H9 (cell line): Measurements from ENCODE around the gene S1PR3. TPM values are rescaled to one million over a fixed set of nuclear protein-coding genes. Genes with fewer than 3 reads are reported as not detected.

Source experiments
- DNase-seq: peaks from one replicate; pipeline ENCODE4 v3.0.0-alpha.2; 2017
- H2AFZ ChIP-seq: one replicate; pipeline ENCODE4 v1.6.1; 2013; ENCODE audit warnings: mild to moderate bottlenecking, low read length, control low read depth, moderate library complexity
- H2AK5ac ChIP-seq: 2 replicates; pipeline ENCODE4 v1.6.1; 2013; ENCODE audit warnings: low read length, control low read depth, mixed read lengths; ENCODE audit not compliant: insufficient read length
- H2BK120ac ChIP-seq: one replicate; pipeline ENCODE4 v1.6.1; 2013; ENCODE audit warnings: low read depth, mild to moderate bottlenecking, low read length, control low read depth, inconsistent platforms; ENCODE audit not compliant: poor library complexity, severe bottlenecking
- H2BK12ac ChIP-seq: 2 replicates; pipeline ENCODE4 v1.6.1; 2013; ENCODE audit warnings: low read length, control low read depth, mixed read lengths, low read depth; ENCODE audit not compliant: insufficient read length
- H2BK15ac ChIP-seq: 2 replicates; pipeline ENCODE4 v1.6.1; 2013; ENCODE audit warnings: low read depth, low read length, control low read depth
- H2BK20ac ChIP-seq: one replicate; pipeline ENCODE4 v1.6.1; 2013; ENCODE audit warnings: low read depth, mild to moderate bottlenecking, low read length, control low read depth, inconsistent platforms; ENCODE audit not compliant: poor library complexity, severe bottlenecking
- H2BK5ac ChIP-seq: 2 replicates; pipeline ENCODE4 v1.6.1; 2013; ENCODE audit warnings: low read length, control low read depth, mixed read lengths; ENCODE audit not compliant: insufficient read length
- H3K14ac ChIP-seq: 2 replicates; pipeline ENCODE4 v1.6.1; 2013; ENCODE audit warnings: low read length, control low read depth; ENCODE audit not compliant: insufficient read depth
- H3K18ac ChIP-seq: 2 replicates; pipeline ENCODE4 v1.6.1; 2013; ENCODE audit warnings: low read depth, mild to moderate bottlenecking, mixed read lengths, low read length, control low read depth; ENCODE audit not compliant: insufficient read length
- H3K23ac ChIP-seq: 2 replicates; pipeline ENCODE4 v1.6.1; 2013; ENCODE audit warnings: low read length, control low read depth, mixed read lengths, low read depth; ENCODE audit not compliant: insufficient read length
- H3K23me2 ChIP-seq: 2 replicates; pipeline ENCODE4 v1.6.1; 2013; ENCODE audit warnings: low read depth, mild to moderate bottlenecking, mixed read lengths, low read length, control low read depth; ENCODE audit not compliant: insufficient read length, poor library complexity, severe bottlenecking
- H3K27ac ChIP-seq: 2 replicates; pipeline ENCODE4 v1.5.1; 2013; ENCODE audit warnings: low read length, control low read depth, mixed read lengths, low read depth; ENCODE audit not compliant: insufficient read length
- H3K27me3 ChIP-seq: 2 replicates; pipeline ENCODE4 v1.6.1; 2013; ENCODE audit warnings: low read length, control low read depth, inconsistent platforms; ENCODE audit not compliant: insufficient read depth
- H3K4ac ChIP-seq: 2 replicates; pipeline ENCODE4 v1.6.1; 2013; ENCODE audit warnings: low read depth, mild to moderate bottlenecking, control low read depth, inconsistent platforms, low read length, moderate library complexity
- H3K4me1 ChIP-seq: 2 replicates; pipeline ENCODE4 v1.6.1; 2013; ENCODE audit warnings: low read length, control low read depth, inconsistent platforms; ENCODE audit not compliant: insufficient read depth
- H3K4me2 ChIP-seq: 2 replicates; pipeline ENCODE4 v1.6.1; 2013; ENCODE audit warnings: low read length, control low read depth, mixed read lengths; ENCODE audit not compliant: insufficient read length, insufficient read depth
- H3K56ac ChIP-seq: 2 replicates; pipeline ENCODE4 v1.6.1; 2013; ENCODE audit warnings: low read depth, mild to moderate bottlenecking, mixed read lengths, low read length, control low read depth; ENCODE audit not compliant: insufficient read length
- H3K79me1 ChIP-seq: 2 replicates; pipeline ENCODE4 v1.6.1; 2013; ENCODE audit warnings: low read depth, mild to moderate bottlenecking, moderate library complexity, low read length, control low read depth, inconsistent platforms; ENCODE audit not compliant: insufficient read depth, poor library complexity, severe bottlenecking
- H3K79me2 ChIP-seq: 2 replicates; pipeline ENCODE4 v1.6.1; 2013; ENCODE audit warnings: low read length, control low read depth, inconsistent platforms; ENCODE audit not compliant: insufficient read depth
- H3K9ac ChIP-seq: 2 replicates; pipeline ENCODE4 v1.6.1; 2013; ENCODE audit warnings: low read length, control low read depth, mixed read lengths; ENCODE audit not compliant: insufficient read length; ENCODE audit errors: extremely low read depth
- H3K9me3 ChIP-seq: one replicate; pipeline ENCODE4 v1.6.1; 2013; ENCODE audit warnings: low read depth, low read length, inconsistent platforms; ENCODE audit not compliant: control insufficient read depth
- H3T11ph ChIP-seq: one replicate; pipeline ENCODE4 v1.6.1; 2013; ENCODE audit warnings: mild to moderate bottlenecking, low read length, control low read depth, inconsistent platforms
- H4K20me1 ChIP-seq: one replicate; pipeline ENCODE4 v1.6.1; 2013; ENCODE audit not compliant: control insufficient read depth, insufficient read length, insufficient read depth
- H4K5ac ChIP-seq: 2 replicates; pipeline ENCODE4 v1.6.1; 2013; ENCODE audit warnings: low read depth, mild to moderate bottlenecking, mixed read lengths, low read length, control low read depth; ENCODE audit not compliant: insufficient read length
- H4K8ac ChIP-seq: replicated peaks from 2 replicates; pipeline ENCODE4 v1.6.1; 2013; ENCODE audit warnings: low read length, control low read depth, mixed read lengths, low read depth; ENCODE audit not compliant: insufficient read length
- H4K91ac ChIP-seq: 2 replicates; pipeline ENCODE4 v1.6.1; 2013; ENCODE audit warnings: low read depth, mild to moderate bottlenecking, moderate library complexity, mixed read lengths, low read length, control low read depth; ENCODE audit not compliant: insufficient read length
- H3K27ac Mint-ChIP-seq, 3 experiments: 2 replicates in 2 of 3; 3 replicates in 1 of 3; pipeline ENCODE4 v1.8.0; 2020 to 2021; ENCODE audit warnings: mixed read lengths in 3 of 3, mild to moderate bottlenecking in 1 of 3, moderate library complexity in 1 of 3
- H3K27me3 Mint-ChIP-seq: 2 replicates; pipeline ENCODE4 v1.8.0; 2021; ENCODE audit warnings: low read depth, mild to moderate bottlenecking, moderate library complexity, mixed read lengths
- H3K36me3 Mint-ChIP-seq, 3 experiments: 2 replicates in 2 of 3; 3 replicates in 1 of 3; pipeline ENCODE4 v1.8.0; 2020 to 2021; ENCODE audit warnings: low read depth in 3 of 3, mixed read lengths in 3 of 3; ENCODE audit not compliant: insufficient read depth in 1 of 3
- H3K4me1 Mint-ChIP-seq, 2 experiments: 2 replicates each; pipeline ENCODE4 v1.8.0; 2020; ENCODE audit warnings: mixed read lengths in 2 of 2
- H3K4me3 Mint-ChIP-seq, 2 experiments: 2 replicates in 1 of 2; 3 replicates in 1 of 2; pipeline ENCODE4 v1.8.0; 2020 to 2021; ENCODE audit warnings: mild to moderate bottlenecking in 2 of 2, mixed read lengths in 2 of 2, moderate library complexity in 1 of 2
- H3K9me3 Mint-ChIP-seq, 2 experiments: 2 replicates in 1 of 2; 3 replicates in 1 of 2; pipeline ENCODE4 v1.8.0; 2020; ENCODE audit warnings: mild to moderate bottlenecking in 2 of 2, mixed read lengths in 2 of 2, moderate library complexity in 1 of 2
- CTCF ChIP-seq: fragments of 200-600 bp; sonication (generic); conservative IDR thresholded peaks from 3 replicates; pipeline ENCODE4 v1.8.0; 2021; ENCODE audit warnings: antibody characterized with exemption, mild to moderate bottlenecking
- WGBS: extraction: QIAGEN DNeasy Blood & Tissue Kit; methylation state at CpG from one replicate; pipeline ENCODE4 v1.1.7; 2013; ENCODE audit warnings: missing lambda C conversion rate, low lambda C conversion rate, mixed read lengths; ENCODE audit not compliant: insufficient read length; ENCODE audit errors: extremely low coverage; 5-methylcytosine and 5-hydroxymethylcytosine counted together
- total RNA-seq: library from RNA; stranded (reverse); gene quantifications from 2 replicates; pipeline ENCODE4 v1.2.1, GENCODE V29; 2021

The S1PR3 gene
- total RNA-seq, 1 experiment from 2014 or later = 3.3 TPM

DNA sequence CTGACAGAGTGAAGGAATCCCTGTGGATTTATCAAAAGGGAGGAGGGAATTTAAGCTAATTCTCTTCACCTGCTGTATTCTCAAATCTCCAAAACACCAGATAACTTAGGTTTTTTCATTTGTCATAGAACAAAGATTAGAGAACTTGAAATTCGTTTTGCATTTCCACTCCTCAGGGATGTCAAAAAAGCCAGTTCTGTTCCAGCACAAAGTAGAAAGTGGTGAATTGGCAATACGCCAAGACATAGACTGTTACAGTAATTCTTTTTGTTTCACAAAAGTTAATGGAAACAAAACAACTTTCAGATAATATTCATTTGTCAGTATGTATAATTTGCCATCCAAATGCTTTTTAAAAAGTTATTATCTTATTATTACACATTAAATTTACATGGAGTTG is 15.0 kb downstream of the S1PR3 start:
- Histone ChIP-seq H2BK15ac (no peak overlapping the region), H4K8ac (no peak overlapping the region), H2BK20ac (no peak overlapping the region), H4K5ac (no peak overlapping the region), H3K23me2 (no peaks in the 10 kb centered on the region), H3K4ac (no peak overlapping the region), H3K4me2 (no peak overlapping the region), H4K91ac (no peak overlapping the region), H3K27me3 (no peaks in the 10 kb centered on the region), H3K79me2 (no peaks in the 10 kb centered on the region), H3K27ac (no peak overlapping the region), H2BK12ac (no peak overlapping the region), H3T11ph (no peak overlapping the region), H3K23ac (no peak overlapping the region), H4K20me1 (no peaks in the 10 kb centered on the region), H3K9me3 (no peaks in the 10 kb centered on the region), H3K56ac (no peak overlapping the region), H3K9ac (no peak overlapping the region), H3K14ac (no peak overlapping the region), H2AFZ (no peak overlapping the region), H2BK120ac (no peak overlapping the region), H2AK5ac (no peak overlapping the region), H3K4me1 (no peaks in the 10 kb centered on the region), H2BK5ac (no peak overlapping the region), H3K18ac (no peak overlapping the region), H3K79me1 (no peaks in the 10 kb centered on the region)
- no peaks in the 10 kb centered on the region; the same call in 1 of the 2 replicates for H3K27me3 Mint-ChIP-seq
- no peak overlapping the region for H3K4me3 Mint-ChIP-seq
- no CpG with 5 or more reads among the region's 2 CpGs for WGBS
- H3K27ac Mint-ChIP-seq = no peak overlapping the region
- peaks cover 4 to 13% (median 8%) of the 10 kb centered on the region in 3 experiments; a peak in 4 of 7 replicates for H3K36me3 Mint-ChIP-seq
- no peak for TF ChIP-seq CTCF
- H3K4me1 Mint-ChIP-seq = peaks cover 16 to 23% of the 10 kb centered on the region in 2 experiments
- no peaks in the 10 kb centered on the region for H3K9me3 Mint-ChIP-seq
- DNase-seq = no peak
